Liver (tissue), 3 donors: ENCODE results near the gene DAP3.

Experiments
- SP1 ChIP-seq: IDR thresholded peaks from 2 replicates; pipeline ENCODE4 v1.6.1; 2018; ENCODE audit warnings: antibody characterized with exemption, mild to moderate bottlenecking
- TF ChIP-seq, protein P1 (sequence below): fragments of 150-350 bp; IDR thresholded peaks from 2 replicates; pipeline ENCODE4 v1.5.1; 2017; ENCODE audit warnings: improper control_type of control experiment, low read depth, low read length; ENCODE audit not compliant: missing input control
- donor health status: healthy.
- donor health status: healthy.

DNA sequence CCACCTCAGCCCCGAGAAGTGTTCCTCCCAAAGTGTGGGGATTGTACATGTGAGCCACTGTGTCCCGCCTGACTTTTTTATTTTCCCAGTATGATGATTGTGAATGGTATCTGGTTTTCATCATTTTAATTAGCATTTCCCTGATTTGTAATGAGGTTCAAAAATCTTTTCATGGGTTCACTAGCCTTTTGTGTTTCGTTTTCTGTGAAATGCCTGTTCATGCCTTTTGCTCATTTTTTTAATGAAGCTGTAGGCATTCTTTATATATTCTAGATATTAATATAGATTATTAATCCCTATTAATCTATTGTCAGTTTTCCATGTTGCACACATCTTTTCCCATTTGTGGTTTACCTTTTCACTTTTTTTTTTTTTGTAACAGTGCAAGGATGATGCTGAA is 20.5 kb downstream of the DAP3 start:
- TF ChIP-seq, protein P1, sequence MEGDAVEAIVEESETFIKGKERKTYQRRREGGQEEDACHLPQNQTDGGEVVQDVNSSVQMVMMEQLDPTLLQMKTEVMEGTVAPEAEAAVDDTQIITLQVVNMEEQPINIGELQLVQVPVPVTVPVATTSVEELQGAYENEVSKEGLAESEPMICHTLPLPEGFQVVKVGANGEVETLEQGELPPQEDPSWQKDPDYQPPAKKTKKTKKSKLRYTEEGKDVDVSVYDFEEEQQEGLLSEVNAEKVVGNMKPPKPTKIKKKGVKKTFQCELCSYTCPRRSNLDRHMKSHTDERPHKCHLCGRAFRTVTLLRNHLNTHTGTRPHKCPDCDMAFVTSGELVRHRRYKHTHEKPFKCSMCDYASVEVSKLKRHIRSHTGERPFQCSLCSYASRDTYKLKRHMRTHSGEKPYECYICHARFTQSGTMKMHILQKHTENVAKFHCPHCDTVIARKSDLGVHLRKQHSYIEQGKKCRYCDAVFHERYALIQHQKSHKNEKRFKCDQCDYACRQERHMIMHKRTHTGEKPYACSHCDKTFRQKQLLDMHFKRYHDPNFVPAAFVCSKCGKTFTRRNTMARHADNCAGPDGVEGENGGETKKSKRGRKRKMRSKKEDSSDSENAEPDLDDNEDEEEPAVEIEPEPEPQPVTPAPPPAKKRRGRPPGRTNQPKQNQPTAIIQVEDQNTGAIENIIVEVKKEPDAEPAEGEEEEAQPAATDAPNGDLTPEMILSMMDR, result no peak
- no peak for TF ChIP-seq SP1
